Brain microvascular endothelial cell (primary cell): ENCODE data around the gene WWOX.

ENCODE experiments used
- DNase-seq: peaks from one replicate; pipeline ENCODE4 v3.0.0-alpha.2; 2020
- H3K27ac ChIP-seq: fragments of 250-450 bp; sonication (Bioruptor Pico); 2 replicates; pipeline ENCODE4 v1.5.1; 2020; ENCODE audit warnings: mild to moderate bottlenecking, moderate library complexity
- H3K27me3 ChIP-seq: fragments of 250-450 bp; sonication (Bioruptor Pico); replicated peaks from 2 replicates; pipeline ENCODE4 v1.5.1; 2020; ENCODE audit warnings: mild to moderate bottlenecking
- H3K36me3 ChIP-seq: fragments of 250-450 bp; sonication (Bioruptor Pico); replicated peaks from 2 replicates; pipeline ENCODE4 v1.5.1; 2020; ENCODE audit warnings: mild to moderate bottlenecking
- H3K4me3 ChIP-seq: 2 replicates; pipeline ENCODE4 v1.5.1; 2011; ENCODE audit warnings: low read depth, mild to moderate bottlenecking, control low read depth, low read length, moderate library complexity
- in situ Hi-C: cut with HindIII; loops from 2 replicates; pipeline ENCODE4 v1.10.0; 2017; ENCODE audit warnings: low sequenced_read_pairs, low pct_ligation_motif_present
- TF ChIP-seq, protein P1 (sequence below): IDR thresholded peaks from 2 replicates; pipeline ENCODE4 v1.5.1; 2011; ENCODE audit warnings: low read depth, mild to moderate bottlenecking, moderate library complexity, low read length, control low read depth, inconsistent platforms; ENCODE audit errors: missing control alignments

The WWOX gene

DNA sequence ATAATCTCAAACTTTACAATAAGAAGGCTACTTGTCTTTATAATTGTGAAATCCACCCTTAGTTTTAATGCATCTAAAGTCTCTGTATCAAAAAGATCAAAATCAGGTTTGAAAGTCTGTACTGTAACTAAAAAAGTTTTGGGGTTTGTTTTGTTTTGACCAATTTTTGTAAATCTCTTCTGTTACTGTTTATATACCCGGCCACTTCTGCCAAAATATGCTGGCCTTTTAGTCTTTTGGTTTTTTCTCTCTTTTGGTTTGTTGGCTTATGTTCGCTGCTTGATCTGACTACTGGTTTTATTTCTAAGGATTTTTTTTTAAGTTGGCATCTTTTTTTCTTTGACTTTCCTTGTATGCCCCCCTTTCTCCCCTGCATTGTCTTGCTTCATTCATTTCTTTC, 845.9 kb downstream of the WWOX start:
- in situ Hi-C loops: no loop called here
- DNase-seq: no peak
- Histone ChIP-seq H3K4me3 (no peak overlapping the region), H3K27ac (no peak overlapping the region), H3K36me3 (no peaks in the 10 kb centered on the region), H3K27me3 (no peaks in the 10 kb centered on the region)
- TF ChIP-seq, protein P1, sequence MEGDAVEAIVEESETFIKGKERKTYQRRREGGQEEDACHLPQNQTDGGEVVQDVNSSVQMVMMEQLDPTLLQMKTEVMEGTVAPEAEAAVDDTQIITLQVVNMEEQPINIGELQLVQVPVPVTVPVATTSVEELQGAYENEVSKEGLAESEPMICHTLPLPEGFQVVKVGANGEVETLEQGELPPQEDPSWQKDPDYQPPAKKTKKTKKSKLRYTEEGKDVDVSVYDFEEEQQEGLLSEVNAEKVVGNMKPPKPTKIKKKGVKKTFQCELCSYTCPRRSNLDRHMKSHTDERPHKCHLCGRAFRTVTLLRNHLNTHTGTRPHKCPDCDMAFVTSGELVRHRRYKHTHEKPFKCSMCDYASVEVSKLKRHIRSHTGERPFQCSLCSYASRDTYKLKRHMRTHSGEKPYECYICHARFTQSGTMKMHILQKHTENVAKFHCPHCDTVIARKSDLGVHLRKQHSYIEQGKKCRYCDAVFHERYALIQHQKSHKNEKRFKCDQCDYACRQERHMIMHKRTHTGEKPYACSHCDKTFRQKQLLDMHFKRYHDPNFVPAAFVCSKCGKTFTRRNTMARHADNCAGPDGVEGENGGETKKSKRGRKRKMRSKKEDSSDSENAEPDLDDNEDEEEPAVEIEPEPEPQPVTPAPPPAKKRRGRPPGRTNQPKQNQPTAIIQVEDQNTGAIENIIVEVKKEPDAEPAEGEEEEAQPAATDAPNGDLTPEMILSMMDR: no peak

GRCh38 chr16:78946556-78946955, 847.1 kb downstream of the WWOX start:
- no peaks in the 10 kb centered on the region for H3K27me3 ChIP-seq
- H3K36me3 ChIP-seq: no peaks in the 10 kb centered on the region
- TF ChIP-seq, protein P1: no peak
- no peak overlapping the region for H3K4me3 ChIP-seq
- DNase-seq: no peak
- no peak overlapping the region for H3K27ac ChIP-seq
- in situ Hi-C loops: no loop called here

GRCh38 chr16:78950768-78951167, 851.3 kb downstream of the WWOX start:
- Histone ChIP-seq H3K27me3 (no peaks in the 10 kb centered on the region), H3K4me3 (no peak overlapping the region), H3K27ac (no peak overlapping the region), H3K36me3 (no peaks in the 10 kb centered on the region)
- in situ Hi-C loops: no loop called here
- TF ChIP-seq, protein P1: no peak
- DNase-seq: no peak

DNA sequence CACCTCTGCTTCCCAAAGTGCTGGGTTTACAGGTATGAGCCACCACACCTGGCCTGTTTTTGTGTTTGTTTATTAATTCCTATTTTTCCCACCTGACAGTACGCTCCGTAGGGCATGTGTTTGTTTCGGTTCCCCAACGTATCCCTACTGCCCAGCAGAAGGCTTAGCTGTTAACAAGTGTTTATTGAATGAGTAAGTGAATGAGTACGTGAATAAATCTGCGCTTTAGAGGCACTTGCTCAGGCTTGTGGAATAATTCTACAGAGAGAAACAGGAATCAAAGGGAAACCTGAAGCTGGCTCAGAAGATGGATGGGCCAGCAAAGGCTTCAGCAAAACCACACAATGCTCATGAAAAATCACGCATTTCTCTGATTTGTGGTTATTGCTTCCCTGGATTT, 853.2 kb downstream of the WWOX start:
- H3K27ac ChIP-seq: no peak overlapping the region
- in situ Hi-C loops: no loop called here
- H3K27me3 ChIP-seq: no peaks in the 10 kb centered on the region
- H3K4me3 ChIP-seq: no peak overlapping the region
- TF ChIP-seq, protein P1: no peak
- no peaks in the 10 kb centered on the region for H3K36me3 ChIP-seq
- no peak for DNase-seq

- Histone ChIP-seq H3K4me3 (no peak overlapping the region), H3K36me3 (no peaks in the 10 kb centered on the region), H3K27me3 (no peaks in the 10 kb centered on the region), H3K27ac (no peak overlapping the region)
- TF ChIP-seq, protein P1: no peak
- in situ Hi-C loops: no loop called here
- no peak for DNase-seq
Measured at GRCh38 chr16:78953526-78953925, 854.1 kb downstream of the WWOX start.

GRCh38 chr16:78955206-78955605, 855.8 kb downstream of the WWOX start:
- Histone ChIP-seq H3K27me3 (no peaks in the 10 kb centered on the region), H3K36me3 (no peaks in the 10 kb centered on the region), H3K27ac (no peak overlapping the region), H3K4me3 (no peak overlapping the region)
- DNase-seq: no peak
- in situ Hi-C loops: no loop called here
- TF ChIP-seq, protein P1: no peak
